GM19351 (cell line): Measurements from ENCODE around the gene SLC35G2.
"Not testable (repeated sequence)": the region's sequence is repeated elsewhere in the genome, so short reads cannot be mapped to it uniquely, and the experiment has no call there.

Source experiments
- ATAC-seq: cut with Tn5 transposase; IDR thresholded peaks from one replicate; pipeline ENCODE4 v1.9.1; 2021; ENCODE audit warnings: mild to moderate bottlenecking, moderate library complexity; ENCODE audit not compliant: unreplicated experiment

The SLC35G2 gene

GRCh38 chr3:136818769-136819391 lies at the start of gene SLC35G2:
SLC35G2 (plus strand) TSS chr3:136819126; CDS start chr3:136854461, 35,335 bp downstream.
- ATAC-seq, result peak; percentile 49

GRCh38 chr3:136772709-136773108 lies 46.2 kb upstream of the SLC35G2 start:
- ATAC-seq, result no peak

- ATAC-seq, result no peak
Measured at GRCh38 chr3:136778865-136779264, 40.1 kb upstream of the SLC35G2 start.

GRCh38 chr3:136780741-136781140 lies 38.2 kb upstream of the SLC35G2 start:
- ATAC-seq, result no peak

GRCh38 chr3:136783708-136784191 lies 35.2 kb upstream of the SLC35G2 start:
- no peak for ATAC-seq

- peak; percentile 88 for ATAC-seq
Measured at GRCh38 chr3:136787349-136787748, 31.6 kb upstream of the SLC35G2 start.

- ATAC-seq, result no peak
Measured at GRCh38 chr3:136788154-136788553, 30.8 kb upstream of the SLC35G2 start.

- ATAC-seq, result no peak
Measured at GRCh38 chr3:136789976-136790375, 28.9 kb upstream of the SLC35G2 start.

GRCh38 chr3:136790786-136791185 lies 28.1 kb upstream of the SLC35G2 start:
- no peak for ATAC-seq

GRCh38 chr3:136792556-136793330 lies 26.2 kb upstream of the SLC35G2 start:
- ATAC-seq, result no peak

GRCh38 chr3:136801146-136801545 lies 17.8 kb upstream of the SLC35G2 start:
- not testable (repeated sequence) for ATAC-seq

- ATAC-seq, result no peak
Measured at GRCh38 chr3:136802481-136802996, 16.4 kb upstream of the SLC35G2 start.

- ATAC-seq, result no peak
Measured at GRCh38 chr3:136804141-136804540, 14.8 kb upstream of the SLC35G2 start.

GRCh38 chr3:136804813-136805212 lies 14.1 kb upstream of the SLC35G2 start:
- ATAC-seq, result no peak

- no peak for ATAC-seq
Measured at GRCh38 chr3:136805795-136806194, 13.1 kb upstream of the SLC35G2 start.

GRCh38 chr3:136811701-136812100 lies 7.2 kb upstream of the SLC35G2 start:
- ATAC-seq, result no peak

- no peak for ATAC-seq
Measured at GRCh38 chr3:136817448-136817847, 1.5 kb upstream of the SLC35G2 start.

- peak; percentile 81 for ATAC-seq
Measured at GRCh38 chr3:136818191-136818768, 646 bp upstream of the SLC35G2 start.

GRCh38 chr3:136819392-136819730 lies 435 bp downstream of the SLC35G2 start:
- ATAC-seq, result peak; percentile 24

- ATAC-seq, result no peak
Measured at GRCh38 chr3:136819731-136820679, 1.1 kb downstream of the SLC35G2 start.

- no peak for ATAC-seq
Measured at GRCh38 chr3:136831461-136831860, 12.5 kb downstream of the SLC35G2 start.
